Measurements from ENCODE around the gene IFI44L.
A peak's percentile ranks its signal among the peaks of the same experiment; 100 is the strongest.

Gene IFI44L

DNA sequence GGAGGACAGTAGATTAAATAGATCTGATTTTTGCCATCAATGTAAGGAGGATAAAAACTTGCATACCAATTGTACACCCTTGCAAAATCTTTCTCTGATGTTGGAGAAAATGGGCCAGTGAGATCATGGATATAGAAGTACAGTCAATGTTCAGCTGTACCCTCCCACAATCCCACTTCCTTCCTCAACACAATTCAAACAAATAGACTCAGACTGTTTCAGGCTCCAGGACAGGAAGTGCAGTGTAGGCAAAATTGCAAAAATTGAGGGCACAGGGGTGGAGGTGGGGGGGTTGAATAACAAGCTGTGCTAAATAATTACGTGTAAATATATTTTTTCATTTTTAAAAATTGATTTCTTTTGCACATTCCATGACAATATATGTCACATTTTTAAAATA lies 25.5 kb downstream of the IFI44L start:
- DNase-seq: no peak

DNA sequence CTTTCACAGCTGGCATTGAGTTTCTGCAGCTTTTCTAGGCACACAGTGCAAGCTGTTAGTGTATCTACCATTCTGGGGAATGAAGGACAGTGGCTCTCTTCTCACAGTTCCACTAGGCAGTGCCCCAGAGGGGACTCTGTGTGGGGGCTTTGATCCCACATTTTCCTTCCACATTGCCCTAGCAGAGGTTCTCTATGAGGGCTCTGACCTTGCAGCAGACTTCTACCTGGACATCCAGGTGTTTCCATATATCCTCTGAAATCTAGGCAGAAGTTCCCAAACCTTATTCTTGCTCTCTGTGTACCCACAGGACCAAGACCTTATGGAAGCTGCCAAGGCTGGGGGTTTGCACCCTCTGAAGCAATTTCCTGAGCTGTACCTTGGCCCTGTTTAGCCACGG lies 27.0 kb downstream of the IFI44L start:
- no peak for DNase-seq

- DNase-seq: peak in 3 of 4 experiments; percentile 14 to 48 (median 42)
Measured at GRCh38 chr1:78649628-78650027, 29.4 kb downstream of the IFI44L start, which contains the start of gene IFI44. IFI44 (plus strand) TSS chr1:78649831; CDS start chr1:78650196, 365 bp downstream.

GRCh38 chr1:78650114-78650660 lies 29.9 kb downstream of the IFI44L start:
- DNase-seq: no peak

GRCh38 chr1:78651241-78651640 lies 31.0 kb downstream of the IFI44L start:
- no peak for DNase-seq

- DNase-seq: no peak
Measured at GRCh38 chr1:78652019-78652560, 31.8 kb downstream of the IFI44L start.

DNA sequence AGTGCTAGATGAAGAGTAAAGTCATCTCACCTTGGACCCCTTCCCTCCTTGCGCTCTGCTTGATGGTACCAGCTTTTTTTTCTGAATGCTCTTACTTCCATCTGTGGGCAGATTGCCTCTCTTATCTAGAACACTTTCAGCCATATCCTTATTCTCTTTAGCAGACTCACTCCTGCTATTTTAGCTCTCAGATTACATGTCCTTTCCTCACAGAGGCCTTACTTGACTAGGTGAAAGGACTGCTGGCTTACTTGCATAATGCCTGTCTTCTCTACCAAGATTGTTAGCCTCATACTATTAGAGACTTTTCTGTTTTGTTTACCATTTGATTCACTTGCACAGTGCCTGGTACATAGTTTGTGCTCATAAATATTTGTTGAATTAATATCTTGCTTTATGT lies 38.7 kb downstream of the IFI44L start:
- DNase-seq: no peak

GRCh38 chr1:78663923-78664322 lies 43.7 kb downstream of the IFI44L start:
- no peak for DNase-seq

- no peak for DNase-seq
Measured at GRCh38 chr1:78664763-78665162, 44.5 kb downstream of the IFI44L start.

DNA sequence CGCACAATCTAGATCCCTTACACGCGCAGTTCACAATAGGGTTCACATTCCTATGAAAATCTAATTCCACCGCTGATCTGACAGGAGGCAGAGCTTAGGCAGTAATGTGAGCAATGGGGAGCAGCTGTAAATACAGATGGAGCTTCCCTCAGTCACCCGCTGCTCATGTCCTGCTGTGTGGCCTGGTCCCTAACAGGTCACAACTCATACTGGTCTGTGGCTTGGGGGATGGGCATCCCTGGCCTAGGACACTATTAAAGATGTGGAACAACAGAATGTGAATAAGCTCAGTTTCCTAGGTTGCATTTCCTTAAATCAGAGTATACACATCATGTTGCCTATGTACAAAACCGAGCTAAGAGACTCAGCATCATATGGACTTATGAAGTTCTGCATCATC lies 45.6 kb downstream of the IFI44L start:
- DNase-seq: no peak

DNA sequence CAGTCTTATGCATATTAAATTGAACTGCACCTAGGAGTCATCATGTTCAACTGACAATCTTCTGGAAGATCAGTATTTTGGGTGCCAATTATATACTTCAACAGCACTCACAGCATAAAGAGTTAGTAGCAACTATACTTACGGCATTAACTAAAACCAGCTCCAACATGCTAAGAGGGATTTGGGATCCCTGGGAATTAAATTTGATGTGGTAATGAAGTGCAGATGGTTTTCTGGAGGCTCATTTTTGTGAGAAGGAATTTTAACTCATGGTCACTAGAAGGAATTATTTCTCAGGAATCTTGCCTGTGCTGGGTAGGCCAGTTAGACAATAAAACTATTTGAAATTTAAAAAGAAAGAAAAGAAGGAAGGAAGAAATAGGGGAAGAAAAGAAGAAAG lies 47.7 kb downstream of the IFI44L start:
- DNase-seq: no peak

- DNase-seq: no peak
Measured at GRCh38 chr1:78668427-78668826, 48.2 kb downstream of the IFI44L start.

DNA sequence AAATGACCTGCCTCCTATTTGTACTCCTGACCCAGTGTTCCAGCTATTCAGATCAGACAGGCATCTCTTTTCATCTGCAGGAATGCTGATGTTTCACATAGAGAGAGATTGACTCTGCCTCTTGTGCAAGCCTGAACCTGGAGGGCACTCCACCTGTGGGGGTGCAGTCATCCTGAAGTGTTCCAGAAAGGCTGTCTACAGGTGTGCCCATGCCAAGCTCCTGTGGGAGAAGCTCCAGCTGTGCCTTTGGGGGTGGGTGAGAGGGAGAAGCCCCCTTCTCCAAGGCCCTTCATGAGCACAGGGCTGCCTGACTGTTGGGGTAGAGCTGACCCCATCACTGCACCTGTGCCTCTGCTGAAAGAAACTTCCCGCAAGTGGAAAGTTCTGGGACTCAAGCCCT lies 52.2 kb downstream of the IFI44L start:
- no peak for DNase-seq

GRCh38 chr1:78673120-78673519 lies 52.9 kb downstream of the IFI44L start:
- no peak for DNase-seq

DNA sequence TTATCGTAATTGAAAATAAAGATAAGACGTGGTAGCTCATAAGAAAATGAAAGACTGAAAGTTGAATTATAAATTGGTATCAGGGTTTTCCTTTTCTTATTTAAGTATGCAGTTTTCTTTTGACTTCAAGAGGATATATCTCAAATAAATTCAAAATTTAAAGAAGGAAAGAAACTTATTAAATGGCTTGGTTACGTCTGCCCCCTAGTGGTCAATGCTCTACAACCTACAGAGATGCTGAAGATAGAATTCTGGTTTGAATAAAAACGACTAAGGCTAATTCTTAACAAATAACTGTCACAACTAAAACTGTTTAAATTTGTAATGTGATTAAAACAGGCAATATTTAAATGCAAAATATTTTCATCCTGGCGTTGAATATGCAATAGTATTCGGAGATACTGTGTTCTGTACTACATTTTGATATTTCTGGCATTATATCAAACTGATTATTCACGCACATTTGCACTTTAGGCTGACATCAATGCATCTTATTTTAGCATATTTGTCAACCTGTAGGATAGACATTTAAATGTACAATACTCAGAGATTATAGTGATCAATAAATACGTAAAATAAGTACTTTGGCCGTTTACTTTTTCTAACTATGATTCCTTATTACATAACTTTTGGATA lies 56.2 kb downstream of the IFI44L start:
- peak in 3 of 4 experiments; percentile 12 to 30 (median 24) for DNase-seq

DNA sequence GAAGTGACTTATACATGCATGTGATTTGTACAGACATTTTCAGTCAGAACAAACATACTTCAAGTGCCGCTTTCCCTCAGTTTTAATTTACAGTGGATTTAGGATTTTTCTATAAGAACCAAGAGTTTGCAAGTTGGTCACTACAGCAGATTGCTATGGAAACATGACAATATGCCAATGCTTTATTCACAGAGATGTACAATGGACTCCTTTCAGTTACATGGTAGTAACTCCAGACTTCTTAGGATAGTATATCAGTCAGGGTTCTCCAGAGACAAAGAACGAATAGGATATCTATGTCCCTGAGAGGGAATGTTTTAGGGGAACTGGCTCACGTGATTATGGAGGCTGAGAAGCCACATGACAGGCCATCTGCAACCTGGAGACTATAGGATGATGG lies 56.7 kb downstream of the IFI44L start:
- no peak for DNase-seq

GRCh38 chr1:78677788-78678187 lies 57.5 kb downstream of the IFI44L start:
- no peak for DNase-seq

DNA sequence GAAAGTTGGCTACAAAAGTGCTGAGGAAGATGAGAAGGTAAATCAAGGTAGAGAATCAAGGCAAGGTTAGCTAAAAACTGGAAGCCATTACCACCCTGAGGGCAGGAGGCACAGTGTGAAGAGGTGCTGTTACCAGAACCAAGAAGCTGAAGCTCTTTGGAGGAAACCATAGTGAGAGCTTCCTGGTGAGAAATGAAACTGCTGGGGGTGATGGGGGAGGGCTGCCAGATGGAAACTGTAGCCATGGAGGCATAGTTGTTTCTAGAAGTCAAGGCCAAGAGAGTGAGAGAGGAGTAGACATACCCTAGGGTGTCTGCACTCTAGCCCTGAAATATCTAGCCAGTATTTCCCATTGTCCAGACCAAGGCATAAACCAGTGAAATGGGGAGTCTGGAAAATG lies 58.1 kb downstream of the IFI44L start:
- no peak for DNase-seq

- no peak for DNase-seq
Measured at GRCh38 chr1:78681265-78681664, 61.0 kb downstream of the IFI44L start.

GRCh38 chr1:78682496-78682895 lies 62.2 kb downstream of the IFI44L start:
- DNase-seq: no peak

DNA sequence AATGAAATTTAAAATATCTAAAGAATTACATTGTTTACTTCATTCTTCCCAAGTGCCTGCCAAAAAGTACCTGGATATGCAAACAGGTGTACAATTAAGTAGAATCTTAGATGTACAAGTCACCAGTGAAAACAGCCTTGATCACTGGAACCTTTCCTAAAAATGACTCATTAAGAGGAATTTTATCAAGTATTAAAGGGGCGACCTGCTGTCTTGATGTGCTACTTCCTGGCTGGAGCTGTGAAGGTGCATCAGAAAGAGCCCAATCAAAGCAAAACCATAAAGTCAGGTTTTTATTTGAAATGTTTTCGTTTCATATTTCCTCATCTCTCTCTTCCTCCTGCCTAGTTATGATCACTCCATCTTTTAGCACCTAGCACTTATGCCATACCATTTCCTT lies 62.8 kb downstream of the IFI44L start:
- no peak for DNase-seq

DNA sequence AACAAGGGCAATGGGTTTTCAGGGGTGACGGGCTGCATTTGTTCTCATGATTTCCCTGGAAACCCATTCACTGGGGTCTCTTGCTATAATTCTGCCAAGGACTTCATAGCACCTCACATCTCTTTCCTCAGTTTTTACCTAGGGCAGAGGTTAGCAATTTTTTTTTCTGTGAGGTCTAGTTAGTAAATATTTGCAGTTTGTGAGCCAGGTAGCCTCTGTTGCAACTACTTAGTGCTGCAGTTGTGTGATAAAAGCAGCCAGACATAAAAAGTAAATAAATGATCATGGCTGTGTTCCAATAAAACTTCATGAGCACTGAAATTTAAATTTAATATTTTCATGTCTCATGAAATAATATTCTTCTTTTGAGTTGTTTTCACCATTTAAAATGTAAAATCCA lies 67.1 kb downstream of the IFI44L start:
- DNase-seq: no peak

GRCh38 chr1:78687914-78688313 lies 67.7 kb downstream of the IFI44L start:
- DNase-seq: no peak

DNA sequence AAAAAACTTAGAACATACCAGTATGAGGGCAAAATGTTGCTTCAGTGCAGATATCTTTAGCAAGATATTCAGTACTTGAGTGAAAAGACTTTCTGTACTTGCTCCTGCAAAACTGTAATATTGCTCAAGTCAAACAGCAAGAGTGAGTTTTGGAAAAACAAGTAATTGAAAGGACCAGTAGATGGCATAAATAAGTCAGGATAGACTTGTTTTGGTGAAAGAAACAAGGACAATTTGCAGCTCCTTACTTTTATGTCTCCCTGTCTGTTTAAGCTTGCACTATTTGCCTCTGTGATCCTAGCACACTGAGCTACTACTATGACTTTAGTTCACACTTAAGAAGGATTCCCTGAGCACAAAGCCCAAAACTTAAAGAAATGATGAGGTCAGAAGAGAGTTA lies 68.4 kb downstream of the IFI44L start:
- no peak for DNase-seq

DNA sequence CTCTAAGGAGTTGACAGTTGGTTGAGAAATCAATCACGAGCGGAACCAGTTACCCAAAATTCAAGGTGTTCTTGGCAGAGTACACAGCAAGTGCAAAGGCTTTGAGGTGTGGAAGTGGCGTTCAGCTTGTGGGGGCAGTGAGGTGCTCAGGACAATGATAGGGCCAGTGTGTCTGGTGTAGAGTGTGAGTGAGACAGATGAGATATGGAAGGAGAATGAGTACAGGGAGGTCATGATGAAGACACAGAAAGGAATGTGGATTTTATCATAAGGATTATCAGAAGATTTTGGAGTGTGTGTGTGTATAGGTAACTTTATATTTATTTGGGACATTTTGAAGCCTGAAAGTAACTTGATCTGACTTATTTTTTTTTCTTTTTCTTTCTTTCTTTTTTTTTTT lies 70.3 kb downstream of the IFI44L start:
- DNase-seq: no peak
